WERI-Rb-1 (cell line): ENCODE results near the gene DHX30.
A peak's percentile ranks its signal among the peaks of the same experiment; 100 is the strongest.

ENCODE experiments used
- DNase-seq: peaks from one replicate; pipeline ENCODE4 v3.0.0-alpha.2; 2020
- H3K27ac ChIP-seq: fragments of 250-450 bp; sonication (Bioruptor Pico); 2 replicates; pipeline ENCODE4 v1.5.1; 2020; ENCODE audit warnings: mild to moderate bottlenecking, moderate library complexity
- H3K27me3 ChIP-seq: fragments of 250-450 bp; sonication (Bioruptor Pico); 2 replicates; pipeline ENCODE4 v1.5.1; 2021; ENCODE audit warnings: mild to moderate bottlenecking, low read depth, moderate library complexity; ENCODE audit not compliant: insufficient read depth, severe bottlenecking
- H3K36me3 ChIP-seq: fragments of 250-450 bp; sonication (Bioruptor Pico); 2 replicates; pipeline ENCODE4 v1.5.1; 2020; ENCODE audit warnings: mild to moderate bottlenecking, moderate library complexity
- H3K4me3 ChIP-seq: 2 replicates; pipeline ENCODE4 v1.5.1; 2011; ENCODE audit warnings: low read depth, mild to moderate bottlenecking, control low read depth, low read length
- H3K9me3 ChIP-seq: fragments of 250-450 bp; sonication (Bioruptor Pico); 2 replicates; pipeline ENCODE4 v1.5.1; 2021; ENCODE audit warnings: mild to moderate bottlenecking, moderate library complexity; ENCODE audit not compliant: severe bottlenecking
- CTCF ChIP-seq: IDR thresholded peaks from 2 replicates; pipeline ENCODE4 v1.5.1; 2011; ENCODE audit warnings: low read depth, mild to moderate bottlenecking, control low read depth, inconsistent platforms, low read length

DHX30 gene

GRCh38 chr3:47772047-47772446 is 30.9 kb upstream of the DHX30 start:
- H3K4me3 ChIP-seq = no peak overlapping the region
- TF ChIP-seq CTCF = no peak
- no peak overlapping the region for H3K27ac ChIP-seq
- H3K36me3 ChIP-seq = peaks cover 63% of the 10 kb centered on the region
- no peaks in the 10 kb centered on the region for H3K27me3 ChIP-seq
- H3K9me3 ChIP-seq = no peaks in the 10 kb centered on the region
- no peak for DNase-seq

- H3K4me3 ChIP-seq = no peak overlapping the region
- no peak overlapping the region for H3K27ac ChIP-seq
- no peaks in the 10 kb centered on the region for H3K27me3 ChIP-seq
- no peak for TF ChIP-seq CTCF
- H3K9me3 ChIP-seq = no peaks in the 10 kb centered on the region
- no peak for DNase-seq
- peaks cover 71% of the 10 kb centered on the region for H3K36me3 ChIP-seq
These were observed 30.1 kb upstream of the DHX30 start for GRCh38 chr3:47772788-47773187.

- H3K27me3 ChIP-seq = no peaks in the 10 kb centered on the region
- no peak for TF ChIP-seq CTCF
- no peak overlapping the region for H3K4me3 ChIP-seq
- DNase-seq = no peak
- no peak overlapping the region for H3K27ac ChIP-seq
- H3K36me3 ChIP-seq = peaks cover 38% of the 10 kb centered on the region
- H3K9me3 ChIP-seq = no peaks in the 10 kb centered on the region
These were observed 24.2 kb upstream of the DHX30 start for GRCh38 chr3:47778746-47779145.

- no peak for TF ChIP-seq CTCF
These were observed 21.9 kb upstream of the DHX30 start for GRCh38 chr3:47780741-47781684.

GRCh38 chr3:47781685-47782445 is 21.1 kb upstream of the DHX30 start, which contains the start of gene SMARCC1:
Gene SMARCC1 (minus strand): TSS chr3:47781893. CDS start chr3:47781797, 96 bp downstream.
- Histone ChIP-seq H3K27ac (peak within 1 kb of the TSS; percentile 99), H3K4me3 (peak within 1 kb of the TSS; percentile 91), H3K9me3 (no peaks in the 10 kb centered on the region), H3K27me3 (no peaks in the 10 kb centered on the region), H3K36me3 (peaks cover 30% of the 10 kb centered on the region)
- peak; percentile 99 for DNase-seq
- TF ChIP-seq CTCF = no peak

More at GRCh38 chr3:47780741-47781684, 21.9 kb upstream of the DHX30 start:
- peaks cover 33% of the 10 kb centered on the region for H3K36me3 ChIP-seq
- peak overlapping the region; percentile 99 for H3K27ac ChIP-seq
- DNase-seq = peak; percentile 68
- H3K9me3 ChIP-seq = no peaks in the 10 kb centered on the region
- H3K27me3 ChIP-seq = no peaks in the 10 kb centered on the region
- peak overlapping the region; percentile 91 for H3K4me3 ChIP-seq
